NCI-H446 (cell line): ENCODE measurements around the gene GJA8.
"Not testable (repeated sequence)": the region's sequence is repeated elsewhere in the genome, so short reads cannot be mapped to it uniquely, and the experiment has no call there.

Source experiments
- DNase-seq, 2 experiments: peaks; one replicate each; lab custom pipeline; 2025; lab: John Stamatoyannopoulos, UW

Gene GJA8

DNA sequence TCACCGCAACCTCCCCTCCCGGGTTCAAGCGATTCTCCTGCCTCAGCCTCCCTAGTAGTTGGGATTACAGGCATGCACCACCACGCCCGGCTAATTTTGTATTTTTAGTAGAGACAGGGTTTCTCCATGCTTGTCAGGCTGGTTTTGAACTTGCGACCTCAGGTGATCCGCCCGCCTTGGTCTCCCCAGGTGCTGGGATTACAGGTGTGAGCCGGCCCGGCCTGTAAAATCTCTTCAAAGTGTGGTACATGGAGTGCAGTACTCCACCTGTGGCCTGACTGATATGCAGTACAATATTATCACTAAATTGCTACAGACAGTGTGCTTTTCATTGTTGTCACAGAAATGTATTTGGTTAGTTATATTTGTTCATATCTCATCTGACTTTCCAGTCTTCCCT lies 25.1 kb downstream of the GJA8 start:
- DNase-seq, result not testable (repeated sequence)

DNA sequence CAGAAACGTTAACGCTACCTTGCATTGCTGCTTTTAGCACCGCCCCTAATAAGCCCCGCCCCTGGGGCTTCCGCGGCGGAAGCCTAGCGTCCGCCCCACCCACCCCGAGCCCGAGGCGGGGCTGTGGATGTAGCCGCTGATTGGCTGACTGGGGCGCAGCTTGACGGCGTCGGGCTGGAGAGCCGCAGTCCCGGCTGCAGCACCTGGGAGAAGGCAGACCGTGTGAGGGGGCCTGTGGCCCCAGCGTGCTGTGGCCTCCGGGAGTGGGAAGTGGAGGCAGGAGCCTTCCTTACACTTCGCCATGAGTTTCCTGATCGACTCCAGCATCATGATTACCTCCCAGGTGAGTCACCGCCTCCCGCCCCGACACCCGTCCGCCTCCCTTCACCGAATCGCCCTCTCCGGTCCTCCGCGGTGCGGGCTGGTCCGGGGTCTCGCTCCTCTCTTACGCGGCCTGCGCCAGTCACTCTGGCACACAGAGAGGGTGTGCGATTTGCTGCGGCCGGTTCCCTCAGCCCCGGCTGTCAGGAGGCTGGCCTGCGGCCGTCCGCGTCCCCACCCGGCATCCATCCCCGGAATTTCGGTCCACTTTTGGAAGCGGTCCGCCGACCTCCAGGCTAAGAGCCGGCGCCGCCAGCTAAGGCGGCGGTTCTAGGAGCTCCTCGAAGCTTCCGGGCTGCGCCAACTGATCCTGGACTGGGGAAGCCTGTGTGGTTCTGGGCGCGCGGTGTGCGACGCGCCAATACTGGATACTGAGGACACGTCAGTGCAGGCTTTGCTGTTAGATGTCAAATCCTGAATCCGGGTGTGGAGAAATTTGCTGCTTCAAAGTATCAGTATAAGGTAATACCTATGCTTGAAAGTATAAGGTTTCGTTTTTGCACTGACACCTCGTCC lies 25.9 kb downstream of the GJA8 start, which contains the start of gene GPR89B:
Gene GPR89B, plus strand, starts transcription at position 185 of the 897 bp plus-strand sequence. Its CDS starts 117 bp downstream, at position 302.
- DNase-seq, result peak; percentile 67 to 92

DNA sequence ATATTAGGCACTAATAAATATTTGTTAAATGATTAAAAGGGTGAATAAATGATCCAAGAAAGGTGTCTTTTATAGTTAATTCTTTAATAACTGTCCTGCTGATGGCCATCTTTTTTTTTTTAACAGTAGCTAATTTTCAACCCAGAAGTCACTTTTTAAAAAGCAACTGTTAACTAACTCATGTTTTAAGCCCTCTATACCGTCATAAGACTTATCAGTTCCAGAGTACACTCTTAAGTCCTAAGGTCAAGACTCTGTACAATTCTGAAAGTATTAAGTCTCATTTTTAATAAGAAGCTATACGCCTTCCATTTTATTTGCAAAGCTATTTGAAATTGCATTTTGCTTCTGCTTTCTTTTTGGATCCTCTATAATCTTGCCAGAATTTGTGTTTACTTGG lies 28.5 kb downstream of the GJA8 start:
- not testable (repeated sequence) for DNase-seq

DNA sequence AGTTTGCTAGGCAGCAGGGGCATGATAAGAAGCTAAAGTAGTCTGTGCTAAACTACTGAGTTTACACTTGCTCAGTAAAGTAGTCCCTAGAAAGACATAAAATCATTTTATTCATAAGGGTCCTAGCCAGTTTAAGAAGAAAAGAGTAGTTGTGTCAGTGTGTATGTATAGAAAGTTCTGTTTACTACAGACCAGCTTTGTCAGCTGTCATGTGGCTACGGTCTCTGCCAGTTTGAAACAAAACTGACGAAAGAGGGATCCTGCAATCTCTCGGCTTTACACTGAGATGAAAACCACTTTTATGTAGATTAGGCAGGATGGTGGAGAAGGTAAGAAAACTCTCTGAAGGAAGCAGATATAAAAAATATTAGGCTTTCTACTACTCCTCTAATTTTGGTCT lies 32.7 kb downstream of the GJA8 start:
- not testable (repeated sequence) for DNase-seq

DNA sequence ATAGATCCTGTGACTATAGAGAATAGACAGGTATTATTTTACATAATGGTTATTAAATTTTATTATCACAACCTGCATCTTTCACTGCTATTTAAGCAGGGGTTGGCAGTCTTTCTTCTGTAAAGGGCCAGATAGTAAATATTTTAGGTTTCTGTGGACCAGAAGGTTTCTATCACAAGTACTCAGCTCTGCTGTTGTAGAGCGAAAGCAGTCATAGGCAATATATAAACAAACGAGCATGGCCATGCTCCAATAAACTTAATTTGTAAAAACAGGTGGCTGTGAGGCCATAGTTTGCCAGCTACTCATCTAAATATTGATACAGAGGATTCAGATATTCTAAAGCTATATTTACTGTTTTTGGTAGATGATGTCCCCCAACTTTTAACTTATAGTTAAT lies 37.9 kb downstream of the GJA8 start:
- DNase-seq, result not testable (repeated sequence)

DNA sequence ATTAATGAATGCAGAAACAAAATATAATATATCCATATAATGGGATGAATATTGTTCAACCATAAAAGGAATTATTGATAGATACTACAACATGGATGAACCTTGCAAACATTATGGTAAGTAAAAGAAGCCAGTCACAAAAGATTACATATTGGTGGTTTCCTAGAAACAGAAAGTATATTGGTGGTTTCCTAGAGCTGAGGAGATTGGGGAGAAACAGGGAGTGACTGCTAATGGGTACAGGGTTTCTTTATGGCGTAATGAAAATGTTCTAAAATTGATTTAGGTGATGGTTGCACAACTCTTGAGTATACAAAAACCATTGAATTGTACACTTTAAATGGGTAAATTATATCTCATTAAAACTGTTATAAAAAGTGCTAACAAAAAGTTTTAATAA lies 40.0 kb downstream of the GJA8 start:
- DNase-seq, result not testable (repeated sequence)

DNA sequence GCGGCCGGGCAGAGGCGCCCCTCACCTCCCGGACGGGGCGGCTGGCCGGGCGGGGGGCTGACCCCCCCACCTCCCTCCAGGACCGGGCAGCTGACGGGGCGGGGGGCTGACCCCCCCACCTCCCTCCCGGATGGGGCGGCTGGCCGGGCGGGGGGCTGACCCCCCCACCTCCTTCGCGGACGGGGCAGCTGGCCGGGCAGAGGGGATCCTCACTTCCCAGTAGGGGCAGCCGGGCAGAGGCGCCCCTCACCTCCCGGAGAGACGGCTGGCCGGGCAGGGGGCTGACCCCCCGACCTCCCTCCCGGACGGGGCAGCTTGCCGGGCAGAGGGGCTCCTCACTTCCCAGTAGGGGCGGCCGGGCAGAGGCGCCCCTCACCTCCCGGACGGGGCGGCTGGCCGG lies 46.9 kb downstream of the GJA8 start:
- not testable (repeated sequence) for DNase-seq
